Measurements from ENCODE around the gene LRP1-AS.
"Not testable (repeated sequence)": the region's sequence is repeated elsewhere in the genome, so short reads cannot be mapped to it uniquely, and the experiment has no call there.

LRP1-AS gene

DNA sequence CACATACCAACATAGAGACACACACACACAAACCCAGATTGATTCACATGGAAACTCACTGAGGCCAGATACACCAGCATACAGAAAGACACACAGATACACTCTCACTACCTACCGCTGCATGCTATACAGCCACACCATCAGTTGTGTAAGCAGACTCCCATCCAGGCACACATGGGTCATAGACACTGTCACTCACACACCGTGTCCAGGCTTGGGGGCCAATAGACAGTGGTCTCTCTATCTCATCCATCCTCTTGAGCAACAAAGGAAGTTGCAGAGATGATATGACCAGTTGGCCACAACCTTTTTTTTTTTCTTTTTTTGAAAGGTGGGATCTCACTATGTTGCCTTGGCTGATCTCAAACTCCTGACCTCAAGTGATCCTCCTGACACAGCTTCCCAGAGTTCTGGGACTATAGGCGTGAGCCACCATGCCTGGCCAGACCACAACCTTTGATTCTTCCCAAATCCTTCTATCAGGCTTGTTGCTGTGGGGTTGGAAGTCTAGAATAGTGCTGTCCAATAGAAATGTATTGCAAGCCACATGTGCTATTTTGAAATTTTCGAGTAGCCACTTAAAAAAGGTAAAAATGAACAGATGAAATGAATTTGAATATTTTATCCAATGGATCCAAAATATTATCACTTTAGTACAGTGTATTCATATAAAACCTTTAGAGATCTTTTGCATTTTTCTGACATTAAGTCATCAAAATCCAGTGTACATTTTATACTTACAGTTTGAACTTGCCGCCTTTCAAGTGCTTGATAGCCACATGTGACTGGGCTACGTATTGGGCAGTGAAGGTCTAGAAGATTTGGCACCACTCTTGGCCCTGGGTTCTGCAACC, 7.4 kb downstream of the LRP1-AS start:
- DNase-seq (ENCODE audit: low spot score), result no peak

DNA sequence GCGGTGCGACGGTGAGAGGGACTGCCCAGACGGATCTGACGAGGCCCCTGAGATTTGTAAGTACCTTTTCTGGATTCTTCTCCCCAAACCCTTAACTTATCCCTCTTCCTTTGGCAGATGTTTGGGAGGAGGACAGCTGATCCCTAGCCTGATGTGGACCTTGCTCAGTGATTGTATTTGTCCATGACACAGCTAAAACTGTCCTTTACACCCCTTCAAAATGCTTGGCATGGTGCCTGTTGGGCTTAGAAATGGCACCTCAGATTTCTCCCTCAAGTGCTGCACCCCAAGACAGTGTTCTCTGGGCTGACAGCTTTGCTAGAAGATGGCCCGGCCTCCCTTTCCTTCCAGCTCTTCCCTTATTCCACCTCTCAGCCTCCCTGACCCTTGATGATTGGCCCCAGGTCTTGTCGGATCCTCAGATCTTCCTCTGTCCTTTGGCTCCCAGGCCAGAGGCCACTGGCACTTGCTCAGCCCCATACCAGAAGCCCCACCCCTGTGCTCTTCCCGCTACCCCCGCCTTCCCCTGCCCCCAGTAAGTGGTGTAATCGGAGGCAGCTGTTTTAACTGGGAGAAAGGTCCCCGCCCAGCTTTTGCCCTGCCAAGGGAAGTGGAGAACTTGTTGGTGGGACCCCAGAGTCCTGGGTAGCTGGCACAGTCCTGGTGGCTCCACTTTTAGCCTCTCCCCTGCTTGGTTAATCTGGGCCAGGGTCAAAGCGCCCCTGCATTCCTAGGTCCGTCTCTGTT, 8.7 kb downstream of the LRP1-AS start:
- DNase-seq (ENCODE audit: low spot score), result no peak

DNA sequence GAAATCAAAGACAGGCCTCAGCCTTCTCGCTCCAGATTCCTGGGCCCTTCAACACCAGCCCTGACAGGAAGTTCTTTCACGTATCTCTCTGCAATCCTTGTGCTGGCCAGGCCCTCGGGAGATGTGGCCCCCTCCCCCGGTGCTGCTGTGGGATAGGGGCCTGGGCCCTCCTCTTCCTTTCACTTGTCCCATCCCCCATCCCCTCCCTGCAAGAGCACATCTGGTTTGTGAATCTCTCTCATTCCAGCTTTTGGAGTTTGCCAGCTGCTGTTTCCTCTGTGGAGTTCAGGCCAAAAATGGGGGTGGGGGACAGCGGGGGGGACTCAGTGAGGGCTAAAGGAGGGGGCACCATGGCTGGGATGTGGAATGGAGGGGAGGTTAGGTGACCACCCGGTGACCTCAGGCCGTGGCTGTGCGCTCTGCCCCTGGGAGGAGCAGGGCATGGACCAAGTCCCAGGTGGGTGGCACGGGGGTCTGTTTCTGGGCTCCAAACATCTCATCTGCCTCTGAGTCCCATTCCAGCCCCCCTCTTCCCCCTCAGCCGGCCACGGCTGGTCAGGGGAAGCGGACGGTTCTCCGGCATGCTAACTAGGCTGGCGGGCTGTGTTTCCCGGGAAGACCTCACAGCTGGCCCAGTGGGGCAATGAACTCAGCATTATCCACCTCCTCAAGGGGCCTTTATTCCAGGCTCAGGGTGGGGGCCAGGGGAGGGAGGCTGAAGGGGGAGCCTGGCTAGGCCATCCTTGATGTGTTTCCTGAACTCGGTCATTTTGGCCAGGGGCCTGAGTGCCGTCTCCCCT, 11.7 kb downstream of the LRP1-AS start:
- no peak for DNase-seq (ENCODE audit: low spot score)

DNA sequence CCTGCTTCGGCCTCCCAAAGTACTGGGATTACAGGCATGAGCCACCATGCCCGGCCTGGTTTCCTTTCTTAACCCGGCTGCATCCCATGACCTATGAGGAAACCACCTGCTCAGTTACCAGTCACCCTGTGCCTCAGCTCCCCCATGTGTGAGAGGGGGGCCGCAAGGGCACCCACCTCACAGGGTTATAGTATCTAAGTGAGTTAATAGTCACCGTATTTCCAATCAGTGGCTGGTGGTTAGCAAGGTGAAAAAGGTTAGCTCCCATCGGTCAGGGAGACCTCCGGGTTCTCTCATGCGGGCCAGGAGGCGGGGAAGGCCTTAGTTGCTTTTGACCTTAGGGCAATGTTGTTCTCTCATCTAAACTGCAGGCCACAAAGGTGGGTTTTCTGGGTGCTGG, 12.5 kb downstream of the LRP1-AS start:
- no peak for DNase-seq (ENCODE audit: low spot score)

DNA sequence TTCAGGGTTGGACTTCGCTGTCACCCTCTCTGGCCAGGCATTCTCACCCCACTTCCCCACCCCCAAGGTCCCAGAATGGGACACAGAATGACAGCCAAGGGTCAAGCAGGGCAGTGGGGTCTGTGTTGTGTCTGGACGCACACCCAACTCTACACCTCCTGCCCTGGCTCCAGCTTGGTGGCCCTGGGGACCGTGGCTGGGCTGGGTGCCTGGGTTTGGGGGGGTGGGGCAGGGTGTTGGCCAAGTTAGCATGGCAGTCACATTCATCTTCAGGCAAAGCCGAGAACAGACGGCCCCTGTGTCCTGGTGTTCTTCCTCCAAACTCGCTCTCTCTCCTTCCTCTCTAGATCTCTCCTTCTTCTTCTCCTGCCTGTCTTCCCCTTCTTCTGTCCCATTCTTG, 13.5 kb downstream of the LRP1-AS start:
- DNase-seq (ENCODE audit: low spot score), result no peak

DNA sequence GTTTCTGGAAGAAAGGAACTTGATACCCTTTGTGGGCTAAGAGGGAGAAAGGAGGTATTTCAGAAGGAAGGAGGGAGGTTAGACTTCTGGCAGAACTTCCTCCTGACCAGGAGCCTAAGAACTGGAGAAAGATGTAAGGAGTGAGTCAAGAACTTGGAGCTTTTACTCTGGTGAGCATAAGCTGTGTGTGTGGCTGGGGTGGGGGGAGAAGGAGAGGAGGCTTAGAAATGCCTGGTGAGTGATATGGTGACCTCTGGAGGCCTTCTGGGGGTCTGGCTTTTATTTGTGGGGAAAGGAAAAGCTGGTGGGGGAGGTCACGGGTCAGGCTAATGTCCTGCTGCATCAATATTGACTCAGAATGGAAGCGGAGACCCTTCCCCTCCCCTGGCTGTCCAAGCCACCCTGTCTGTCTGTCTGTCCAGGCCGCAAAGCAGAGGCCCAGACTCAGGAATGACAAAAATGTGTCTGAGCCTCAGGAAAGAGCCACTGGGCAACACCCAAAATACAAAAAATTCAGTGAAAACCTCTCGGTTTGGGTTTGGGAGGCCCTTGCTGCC, 14.3 kb downstream of the LRP1-AS start:
- no peak for DNase-seq (ENCODE audit: low spot score)

DNA sequence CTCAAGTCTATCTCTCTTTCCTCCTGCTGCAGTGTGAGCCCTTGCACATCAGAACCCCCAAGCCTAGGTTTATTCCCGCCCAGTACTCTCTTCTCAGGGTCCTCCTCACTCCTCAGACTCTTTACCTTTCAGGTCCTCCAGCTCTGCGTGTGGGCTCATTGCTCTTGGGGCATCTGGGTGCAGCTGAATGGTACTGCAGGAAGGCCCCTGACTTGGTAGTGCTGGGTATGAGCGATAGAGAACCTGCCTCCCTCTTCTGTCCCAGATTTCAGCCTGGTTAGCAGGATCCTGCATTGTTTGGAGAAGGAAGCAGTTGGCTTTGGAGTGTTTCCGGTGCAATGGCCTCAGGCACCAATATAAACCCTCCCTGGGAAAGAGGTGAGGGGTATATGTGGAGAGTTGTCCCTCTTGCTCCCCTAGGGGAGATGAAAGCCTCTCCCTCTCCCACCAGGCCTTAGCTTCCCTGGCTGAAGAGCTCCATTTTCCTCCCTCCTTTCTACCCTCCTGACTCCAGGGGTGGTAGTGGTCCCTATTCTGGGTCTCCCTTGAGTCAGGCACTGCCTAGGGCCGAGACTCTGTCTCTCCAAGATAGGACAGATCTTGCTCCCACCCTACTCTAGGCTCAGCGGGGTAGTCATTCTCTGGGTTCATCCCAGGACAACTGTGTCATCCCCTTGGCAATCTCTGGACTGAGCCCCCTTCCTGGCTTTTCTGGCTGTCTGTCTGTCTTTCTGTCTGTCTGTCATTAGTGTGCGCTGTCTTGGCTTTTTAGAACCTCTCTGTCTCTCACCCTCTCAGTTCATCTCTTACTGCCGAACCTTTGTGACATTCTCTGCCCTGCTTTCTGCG, 15.3 kb downstream of the LRP1-AS start:
- no peak for DNase-seq (ENCODE audit: low spot score)

DNA sequence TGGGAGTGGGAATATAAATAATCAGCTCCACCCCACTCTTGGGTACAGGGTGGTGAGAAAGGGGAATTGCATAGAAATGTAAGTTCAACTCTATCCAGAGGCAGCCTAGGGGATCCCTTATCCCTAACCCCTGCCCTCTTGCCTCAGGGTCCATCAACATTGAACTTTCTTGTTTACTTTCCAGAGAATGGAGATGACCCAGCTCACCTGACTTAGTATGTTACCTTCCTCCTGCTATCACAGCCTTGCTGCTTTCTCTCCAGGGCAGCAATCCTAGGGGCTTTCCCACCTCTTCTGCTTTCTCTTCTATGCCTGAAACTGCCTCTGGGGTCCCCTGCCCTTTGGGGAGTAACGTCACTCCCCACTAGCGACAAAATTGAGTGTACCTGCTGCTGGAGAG, 16.5 kb downstream of the LRP1-AS start:
- DNase-seq (ENCODE audit: low spot score), result no peak

DNA sequence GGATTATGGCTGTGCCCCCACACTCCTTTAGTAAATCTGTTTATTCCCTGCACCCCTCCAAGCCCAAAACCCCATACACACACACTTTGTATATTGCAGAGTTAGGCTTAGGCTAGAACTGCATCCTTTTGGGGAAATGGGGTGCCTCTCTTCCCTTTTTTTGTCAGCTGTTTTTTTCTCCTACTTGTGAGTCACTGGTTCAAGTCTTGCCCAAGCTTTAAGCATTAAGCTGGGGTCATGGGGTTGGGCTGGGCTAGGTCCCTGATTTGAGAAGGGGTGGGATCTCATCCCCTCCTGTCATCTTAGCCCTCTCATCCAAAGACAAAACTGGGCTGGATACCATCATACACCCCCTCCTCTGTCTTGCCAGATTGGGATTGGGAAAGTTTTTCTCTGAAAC, 17.5 kb downstream of the LRP1-AS start:
- no peak for DNase-seq (ENCODE audit: low spot score)

DNA sequence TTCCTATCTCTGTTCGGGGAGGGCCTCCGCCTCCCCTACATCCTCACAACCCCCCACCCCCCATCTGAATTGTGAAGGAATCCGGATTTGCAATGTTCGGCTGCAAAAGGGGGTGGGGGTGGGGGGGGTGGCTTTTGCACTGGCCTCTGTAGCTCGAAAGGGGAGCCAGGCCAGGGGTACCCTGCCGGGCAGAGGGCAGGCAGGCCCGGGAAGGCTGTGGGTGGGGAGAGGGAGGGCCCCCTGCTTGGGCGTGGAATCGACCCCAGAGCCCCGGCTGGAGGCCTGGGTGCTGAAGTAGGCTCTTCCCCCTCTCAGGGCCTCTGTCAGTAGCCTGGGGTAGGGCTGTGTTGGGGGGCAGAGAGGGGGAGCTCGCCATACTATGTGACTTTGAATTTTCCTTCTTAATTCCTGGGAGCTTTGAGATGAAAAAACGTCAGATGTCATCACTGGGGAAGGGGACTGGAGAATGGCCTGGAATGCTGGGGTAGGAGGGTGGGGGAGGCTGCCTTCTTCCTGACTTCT, 18.0 kb downstream of the LRP1-AS start:
- no peak for DNase-seq (ENCODE audit: low spot score)

DNA sequence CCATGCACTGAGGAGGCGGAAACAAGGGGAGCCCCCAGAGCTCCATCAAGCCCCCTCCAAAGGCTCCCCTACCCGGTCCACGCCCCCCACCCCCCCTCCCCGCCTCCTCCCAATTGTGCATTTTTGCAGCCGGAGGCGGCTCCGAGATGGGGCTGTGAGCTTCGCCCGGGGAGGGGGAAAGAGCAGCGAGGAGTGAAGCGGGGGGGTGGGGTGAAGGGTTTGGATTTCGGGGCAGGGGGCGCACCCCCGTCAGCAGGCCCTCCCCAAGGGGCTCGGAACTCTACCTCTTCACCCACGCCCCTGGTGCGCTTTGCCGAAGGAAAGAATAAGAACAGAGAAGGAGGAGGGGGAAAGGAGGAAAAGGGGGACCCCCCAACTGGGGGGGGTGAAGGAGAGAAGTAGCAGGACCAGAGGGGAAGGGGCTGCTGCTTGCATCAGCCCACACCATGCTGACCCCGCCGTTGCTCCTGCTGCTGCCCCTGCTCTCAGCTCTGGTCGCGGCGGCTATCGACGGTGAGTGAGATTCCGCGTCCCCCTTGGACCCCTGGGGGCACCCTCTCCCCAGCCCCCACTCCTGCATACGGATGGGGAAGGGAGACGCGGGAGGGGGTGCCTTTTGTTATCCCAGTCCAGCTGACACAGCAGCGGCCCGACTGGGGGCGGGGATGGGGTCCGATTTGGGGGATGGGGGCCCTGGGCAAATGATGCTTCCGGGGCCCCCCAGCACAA, 18.7 kb downstream of the LRP1-AS start:
- no peak for DNase-seq (ENCODE audit: low spot score)

DNA sequence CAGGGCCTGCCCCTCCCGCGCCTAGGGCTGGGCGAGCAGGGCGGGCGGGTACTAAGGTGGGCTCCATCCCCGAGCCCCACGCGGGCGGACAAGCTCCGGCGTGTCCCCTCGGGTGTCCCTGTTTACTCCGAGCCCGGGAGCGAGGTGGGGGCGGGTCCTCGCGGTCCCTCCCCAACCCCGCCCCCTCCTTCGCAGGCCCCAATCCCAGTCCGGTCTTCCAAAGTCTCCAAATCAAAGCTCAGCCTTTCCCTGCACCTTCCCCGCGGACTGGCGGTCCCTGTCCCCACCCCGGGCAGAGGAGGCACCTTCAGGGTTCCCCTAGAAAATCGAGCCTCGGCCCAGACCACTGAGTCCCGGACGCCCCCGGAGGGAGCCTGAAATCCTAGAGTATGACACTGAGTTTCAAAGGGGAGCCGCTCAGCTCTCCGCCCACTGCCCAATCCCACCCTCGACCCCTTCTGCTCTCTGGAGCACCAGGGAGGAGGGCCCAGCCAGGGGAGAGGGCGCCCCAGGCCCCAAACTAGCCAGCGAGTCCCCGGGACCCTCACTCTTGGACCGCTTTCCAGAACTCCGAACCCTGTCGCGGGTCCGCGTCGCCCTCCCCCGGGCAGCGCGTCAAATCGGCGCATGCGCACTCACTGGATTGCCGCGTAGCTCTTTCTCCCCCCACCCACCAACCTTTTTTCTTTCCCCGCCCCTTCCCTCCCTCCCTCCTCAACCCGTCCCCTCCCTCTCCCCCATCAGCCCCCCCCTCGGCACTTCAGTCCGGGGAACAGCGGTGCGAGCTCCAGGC, 19.5 kb downstream of the LRP1-AS start, which contains the start of gene LRP1:
LRP1 (plus strand) TSS at position 758 of the 793 bp plus-strand sequence. CDS start 482 bp downstream, outside the sequence.
- peak; percentile 52 for DNase-seq (ENCODE audit: low spot score)

DNA sequence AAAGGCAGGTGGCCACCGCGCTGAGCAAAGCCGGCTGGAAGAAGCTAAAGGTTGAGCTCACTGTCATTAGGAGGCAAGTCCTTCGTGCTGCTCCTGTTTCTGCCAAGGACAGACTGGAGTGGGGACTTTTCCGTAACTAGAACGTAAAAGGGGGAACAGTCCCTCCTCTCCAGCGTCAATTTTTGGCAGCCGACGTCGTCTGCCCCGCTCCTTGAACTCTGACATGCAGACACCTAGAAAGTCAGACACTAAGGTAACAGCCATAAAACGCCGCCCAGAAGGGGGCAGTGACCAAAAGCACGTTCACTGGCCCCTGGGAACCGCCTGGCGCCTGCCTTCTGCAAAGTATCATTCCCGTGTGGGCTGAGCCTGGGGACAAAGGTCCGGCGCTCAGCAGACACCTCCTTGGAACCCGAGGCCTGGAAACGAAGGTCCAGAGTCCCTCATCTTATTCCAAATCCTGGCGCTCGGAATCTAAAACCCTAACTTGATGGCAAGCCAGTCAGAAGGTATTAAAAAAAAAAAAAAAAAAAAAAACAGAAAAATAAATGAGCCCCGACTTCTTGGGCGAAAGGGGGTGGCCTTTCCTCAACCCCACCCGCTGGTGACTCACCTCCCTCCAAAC, 20.2 kb downstream of the LRP1-AS start:
- DNase-seq (ENCODE audit: low spot score), result no peak

DNA sequence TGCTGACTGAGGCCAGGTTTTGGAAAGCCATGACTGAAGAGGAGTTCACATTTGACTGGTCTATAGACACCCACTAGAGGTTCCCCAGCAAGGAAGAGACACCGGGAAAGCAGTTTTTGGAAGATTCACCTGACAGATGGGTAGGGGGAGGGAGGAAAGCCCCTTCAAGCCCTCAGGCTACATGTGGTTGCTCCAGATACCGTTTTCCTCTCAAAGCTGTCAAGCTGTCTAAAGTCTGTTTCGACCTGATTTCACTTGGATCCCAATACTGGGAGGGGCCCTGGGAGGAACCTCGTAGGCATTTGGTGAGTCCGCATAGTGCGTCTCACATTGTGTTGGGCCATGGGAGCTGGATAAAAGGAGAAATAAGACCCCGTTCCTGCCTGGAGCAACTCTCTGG, 20.9 kb downstream of the LRP1-AS start:
- DNase-seq (ENCODE audit: low spot score), result no peak

DNA sequence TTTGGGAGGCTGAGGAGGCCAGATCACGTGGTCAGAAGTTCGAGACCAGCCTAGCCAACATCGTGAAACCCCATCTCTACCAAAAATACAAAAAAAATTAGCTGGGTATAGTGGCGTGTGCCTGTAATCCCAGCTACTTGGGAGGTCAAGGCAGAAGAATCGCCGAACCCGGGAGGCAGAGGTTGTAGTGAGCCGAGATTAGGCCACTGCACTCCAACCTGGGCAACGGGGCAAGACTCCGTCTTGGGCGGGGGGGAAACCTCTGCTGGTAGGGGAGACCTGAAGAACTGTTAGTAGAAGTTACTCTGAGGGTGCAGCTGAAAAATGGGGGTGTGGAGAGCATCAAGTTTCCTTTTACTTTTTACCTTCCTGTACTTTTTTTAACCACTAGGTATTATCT, 21.4 kb downstream of the LRP1-AS start:
- no peak for DNase-seq (ENCODE audit: low spot score)

DNA sequence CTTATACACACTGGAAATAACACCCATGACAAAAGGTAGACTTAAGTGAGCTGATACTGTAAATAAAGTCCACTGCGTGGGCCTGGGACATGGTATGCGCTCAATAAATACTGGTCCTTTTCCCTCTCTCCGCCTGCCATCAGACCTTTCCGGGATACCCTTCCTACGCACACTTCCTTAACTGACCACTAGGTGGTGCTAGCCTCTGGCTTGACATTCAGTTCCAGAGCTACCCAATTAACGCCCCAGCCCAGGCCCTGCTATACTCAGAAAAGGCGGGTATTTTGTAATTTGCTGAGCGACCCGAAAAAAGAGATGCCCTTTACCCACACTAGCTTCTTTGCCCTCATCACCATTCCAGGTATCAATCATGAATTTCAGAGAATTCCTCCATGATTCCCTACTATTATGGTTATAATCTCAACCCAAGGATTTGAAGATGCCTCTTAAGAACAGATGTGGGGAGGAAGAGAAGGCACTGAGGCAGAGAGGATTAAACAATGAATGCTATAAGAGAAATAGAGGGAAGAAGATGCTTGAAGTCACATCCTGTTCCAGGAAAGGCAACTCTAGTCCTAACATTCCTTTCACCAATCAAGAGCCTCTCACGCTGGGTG, 23.1 kb downstream of the LRP1-AS start:
- peak; percentile 82 for DNase-seq (ENCODE audit: low spot score)

DNA sequence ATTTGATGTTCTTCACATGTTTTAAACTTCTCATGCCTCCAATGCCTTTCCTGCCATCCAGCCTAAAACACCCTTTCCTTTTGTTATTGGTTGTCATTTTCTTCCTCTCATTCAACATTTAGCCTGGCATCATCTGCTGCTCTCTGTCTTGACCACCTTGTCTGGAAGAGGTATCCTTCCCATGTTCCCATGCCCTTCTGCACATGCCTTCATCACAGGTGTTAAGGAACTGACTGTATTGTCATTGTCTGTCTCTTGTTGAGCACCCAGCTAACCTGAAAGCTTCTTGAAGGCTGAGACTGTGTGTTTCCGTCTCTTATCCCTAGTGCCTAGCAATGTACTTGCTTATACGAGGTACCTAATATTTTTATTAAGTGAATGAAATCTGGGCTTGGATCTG, 23.6 kb downstream of the LRP1-AS start:
- no peak for DNase-seq (ENCODE audit: low spot score)

DNA sequence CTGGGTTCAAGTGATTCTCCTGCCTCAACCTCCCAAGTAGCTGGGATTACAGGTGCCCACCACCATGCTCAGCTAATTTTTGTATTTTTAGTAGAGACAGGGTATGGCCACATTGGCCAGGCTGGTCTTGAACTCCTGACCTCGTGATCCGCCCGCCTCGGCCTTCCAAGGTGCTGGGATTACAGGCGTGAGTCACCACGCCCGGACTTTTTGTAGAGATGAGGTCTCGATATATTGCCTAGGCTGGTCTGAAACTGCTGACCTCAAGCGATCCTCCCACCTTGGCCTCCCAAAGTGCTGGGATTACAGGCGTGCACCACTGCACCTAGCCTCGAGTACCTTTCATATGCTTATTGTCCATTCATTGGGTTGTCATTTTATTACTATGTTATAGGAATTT, 26.7 kb downstream of the LRP1-AS start:
- DNase-seq (ENCODE audit: low spot score), result not testable (repeated sequence)

Data from activated CD4-positive, alpha-beta T cell treated with anti-CD3 and anti-CD28 coated beads, Interleukin-2, Interleukin-4, amounts not matched to agents 100 ng/mL and 50 ng/mL, durations not matched to agents 16 hours and 8 hours (primary cell).